Measurements from ENCODE around the gene PTPRG. TPM values are rescaled to one million over a fixed set of nuclear protein-coding genes. Genes with fewer than 3 reads are reported as not detected.

The PTPRG gene
- total and polyA plus RNA-seq, 10 of the 15 experiments (the other 5 are each of a cell fraction or from before 2014, with no cell fraction given): 0.29 to 20.7 (median 1.4) TPM

DNA sequence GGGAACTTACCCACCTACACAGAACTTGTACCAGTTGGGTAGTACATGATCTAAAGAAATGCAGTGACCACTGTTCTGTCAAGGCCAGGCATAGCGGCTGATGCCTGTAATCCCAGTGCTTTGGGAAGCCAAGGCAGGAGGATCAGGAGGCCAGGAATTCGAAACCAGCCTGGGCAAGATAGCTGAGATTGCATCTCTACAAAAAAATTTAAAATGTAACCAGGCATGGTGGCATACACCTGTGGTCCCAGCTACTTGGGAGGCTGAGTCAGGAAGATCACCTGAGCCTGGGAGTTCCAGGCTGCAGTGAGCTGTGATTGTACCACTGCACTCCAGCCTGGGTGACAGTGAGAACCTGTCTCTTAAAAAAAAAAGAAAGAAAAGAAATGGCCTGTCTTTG is 491.0 kb downstream of the PTPRG start:
- FAIRE-seq (no peak), ATAC-seq (no peak), DNase-seq (ENCODE audit: low read depth, low spot score) (no peak)
- no peaks in the 10 kb centered on the region for H3K4me1 ChIP-seq (ENCODE audit: control insufficient read depth, insufficient read depth, low read length)
- intact Hi-C loops (cut with micrococcal nuclease; ENCODE audit: unreplicated experiment) (loop anchor here (5.0 kb wide), 1 partner anchor 195 kb away; no protein-coding TSS in a partner anchor), in situ Hi-C loops (cut with MboI) (no loop called here)
- H3K36me3 ChIP-seq (ENCODE audit: control insufficient read depth in 2 of 2, insufficient read depth in 2 of 2, low read length in 1 of 2): no peaks in the 10 kb centered on the region
- H3K27me3 ChIP-seq (replicated peaks in 1 of 2; ENCODE audit: control insufficient read depth in 2 of 2, insufficient read depth in 2 of 2, low read length in 1 of 2): no peaks in the 10 kb centered on the region; a peak in 1 of 4 replicates
- H3K4me3 ChIP-seq: no peak overlapping the region
- ChIA-PET POLR2A (no interaction called here), SMC1A (ENCODE audit: uncharacterized antibody, unreplicated experiment) (interaction anchor here (0.9 to 2.9 kb wide), 9 partner anchors 16 to 522 kb away, joined by 3 to 26 read pairs (median 4); no protein-coding TSS in a partner anchor), RAD21 (ENCODE audit: unreplicated experiment) (interaction anchor here (1.0 to 2.8 kb wide), 3 partner anchors 19 to 195 kb away, joined by 3 to 22 read pairs (median 6); no protein-coding TSS in a partner anchor), CTCF (interaction anchor here (0.8 to 4.1 kb wide), 16 partner anchors 12 to 488 kb away, joined by 3 to 34 read pairs (median 7); no protein-coding TSS in a partner anchor)
- H4K20me1 ChIP-seq (ENCODE audit: control insufficient read depth, insufficient read depth): no peaks in the 10 kb centered on the region
- BruUV-seq (replicated peaks): no TSS peak
- H3K9ac ChIP-seq (ENCODE audit: control insufficient read depth, insufficient read depth, low read length): no peak overlapping the region
- H3K27ac ChIP-seq (ENCODE audit: control insufficient read depth, insufficient read depth): no peak overlapping the region
- no peak overlapping the region for H2AFZ ChIP-seq (ENCODE audit: control insufficient read depth, low read depth, low read length)
- 43% methylated on average over 2 of the region's 2 CpGs for WGBS (ENCODE audit: insufficient coverage, insufficient replicate concordance, low lambda C conversion rate, missing lambda C conversion rate)
- no peak overlapping the region for H3K4me2 ChIP-seq (ENCODE audit: control insufficient read depth, insufficient read depth)
- no peaks in the 10 kb centered on the region for H3K9me3 ChIP-seq (replicated peaks; ENCODE audit: control insufficient read depth, insufficient read depth, low read length)
- TF ChIP-seq NRF1 (conservative IDR thresholded peaks at IDR 0.05; ENCODE audit: low read depth, low read length) (no peak), ZNF24 (IDR thresholded peaks at IDR 0.05) (no peak), RB1 (IDR thresholded peaks at IDR 0.05; ENCODE audit: borderline replicate concordance) (no peak), TBL1XR1 (IDR thresholded peaks at IDR 0.05; ENCODE audit: low read depth, low read length) (no peak), ZNF274 (IDR thresholded peaks at IDR 0.05; ENCODE audit: insufficient read depth, insufficient read length) (no peak), SRF (IDR thresholded peaks at IDR 0.05; ENCODE audit: low read depth in 2 of 2, low read length in 2 of 2) (no peak), POLR2A (IDR thresholded peaks at IDR 0.05; ENCODE audit: low read depth, low read length) (no peak), POLR2AphosphoS5 (IDR thresholded peaks at IDR 0.05; ENCODE audit: low read length) (no peak), ZBED1 (IDR thresholded peaks at IDR 0.05; ENCODE audit: borderline replicate concordance) (no peak), SPI1 (IDR thresholded peaks at IDR 0.05; ENCODE audit: borderline replicate concordance, insufficient read depth, low read depth, low read length) (no peak), MEF2A (IDR thresholded peaks at IDR 0.05; ENCODE audit: insufficient read depth, low read depth, low read length) (no peak), BACH1 (IDR thresholded peaks at IDR 0.05; ENCODE audit: borderline replicate concordance) (no peak), GATAD2B (conservative IDR thresholded peaks at IDR 0.05; ENCODE audit: low read depth) (no peak)
- TF ChIP-seq, protein P1, sequence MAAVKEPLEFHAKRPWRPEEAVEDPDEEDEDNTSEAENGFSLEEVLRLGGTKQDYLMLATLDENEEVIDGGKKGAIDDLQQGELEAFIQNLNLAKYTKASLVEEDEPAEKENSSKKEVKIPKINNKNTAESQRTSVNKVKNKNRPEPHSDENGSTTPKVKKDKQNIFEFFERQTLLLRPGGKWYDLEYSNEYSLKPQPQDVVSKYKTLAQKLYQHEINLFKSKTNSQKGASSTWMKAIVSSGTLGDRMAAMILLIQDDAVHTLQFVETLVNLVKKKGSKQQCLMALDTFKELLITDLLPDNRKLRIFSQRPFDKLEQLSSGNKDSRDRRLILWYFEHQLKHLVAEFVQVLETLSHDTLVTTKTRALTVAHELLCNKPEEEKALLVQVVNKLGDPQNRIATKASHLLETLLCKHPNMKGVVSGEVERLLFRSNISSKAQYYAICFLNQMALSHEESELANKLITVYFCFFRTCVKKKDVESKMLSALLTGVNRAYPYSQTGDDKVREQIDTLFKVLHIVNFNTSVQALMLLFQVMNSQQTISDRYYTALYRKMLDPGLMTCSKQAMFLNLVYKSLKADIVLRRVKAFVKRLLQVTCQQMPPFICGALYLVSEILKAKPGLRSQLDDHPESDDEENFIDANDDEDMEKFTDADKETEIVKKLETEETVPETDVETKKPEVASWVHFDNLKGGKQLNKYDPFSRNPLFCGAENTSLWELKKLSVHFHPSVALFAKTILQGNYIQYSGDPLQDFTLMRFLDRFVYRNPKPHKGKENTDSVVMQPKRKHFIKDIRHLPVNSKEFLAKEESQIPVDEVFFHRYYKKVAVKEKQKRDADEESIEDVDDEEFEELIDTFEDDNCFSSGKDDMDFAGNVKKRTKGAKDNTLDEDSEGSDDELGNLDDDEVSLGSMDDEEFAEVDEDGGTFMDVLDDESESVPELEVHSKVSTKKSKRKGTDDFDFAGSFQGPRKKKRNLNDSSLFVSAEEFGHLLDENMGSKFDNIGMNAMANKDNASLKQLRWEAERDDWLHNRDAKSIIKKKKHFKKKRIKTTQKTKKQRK (IDR thresholded peaks at IDR 0.05; ENCODE audit: low read depth, low read length): no peak
- TF ChIP-seq, protein P2, sequence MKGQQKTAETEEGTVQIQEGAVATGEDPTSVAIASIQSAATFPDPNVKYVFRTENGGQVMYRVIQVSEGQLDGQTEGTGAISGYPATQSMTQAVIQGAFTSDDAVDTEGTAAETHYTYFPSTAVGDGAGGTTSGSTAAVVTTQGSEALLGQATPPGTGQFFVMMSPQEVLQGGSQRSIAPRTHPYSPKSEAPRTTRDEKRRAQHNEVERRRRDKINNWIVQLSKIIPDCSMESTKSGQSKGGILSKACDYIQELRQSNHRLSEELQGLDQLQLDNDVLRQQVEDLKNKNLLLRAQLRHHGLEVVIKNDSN (IDR thresholded peaks at IDR 0.05; ENCODE audit: borderline replicate concordance, extremely low read length, insufficient read depth, low read depth, low read length): no peak
- TF ChIP-seq, protein P3, sequence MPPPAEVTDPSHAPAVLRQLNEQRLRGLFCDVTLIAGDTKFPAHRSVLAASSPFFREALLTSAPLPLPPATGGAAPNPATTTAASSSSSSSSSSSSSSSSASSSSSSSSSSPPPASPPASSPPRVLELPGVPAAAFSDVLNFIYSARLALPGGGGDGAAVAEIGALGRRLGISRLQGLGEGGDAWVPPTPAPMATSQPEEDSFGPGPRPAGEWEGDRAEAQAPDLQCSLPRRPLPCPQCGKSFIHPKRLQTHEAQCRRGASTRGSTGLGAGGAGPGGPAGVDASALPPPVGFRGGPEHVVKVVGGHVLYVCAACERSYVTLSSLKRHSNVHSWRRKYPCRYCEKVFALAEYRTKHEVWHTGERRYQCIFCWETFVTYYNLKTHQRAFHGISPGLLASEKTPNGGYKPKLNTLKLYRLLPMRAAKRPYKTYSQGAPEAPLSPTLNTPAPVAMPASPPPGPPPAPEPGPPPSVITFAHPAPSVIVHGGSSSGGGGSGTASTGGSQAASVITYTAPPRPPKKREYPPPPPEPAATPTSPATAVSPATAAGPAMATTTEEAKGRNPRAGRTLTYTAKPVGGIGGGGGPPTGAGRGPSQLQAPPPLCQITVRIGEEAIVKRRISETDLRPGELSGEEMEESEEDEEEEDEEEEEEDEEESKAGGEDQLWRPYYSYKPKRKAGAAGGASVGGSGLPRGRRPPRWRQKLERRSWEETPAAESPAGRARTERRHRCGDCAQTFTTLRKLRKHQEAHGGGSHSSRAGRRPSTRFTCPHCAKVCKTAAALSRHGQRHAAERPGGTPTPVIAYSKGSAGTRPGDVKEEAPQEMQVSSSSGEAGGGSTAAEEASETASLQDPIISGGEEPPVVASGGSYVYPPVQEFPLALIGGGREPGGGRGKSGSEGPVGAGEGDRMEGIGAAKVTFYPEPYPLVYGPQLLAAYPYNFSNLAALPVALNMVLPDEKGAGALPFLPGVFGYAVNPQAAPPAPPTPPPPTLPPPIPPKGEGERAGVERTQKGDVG (CRISPR knock-in tag; IDR thresholded peaks at IDR 0.05): no peak
- TF ChIP-seq, protein P4, sequence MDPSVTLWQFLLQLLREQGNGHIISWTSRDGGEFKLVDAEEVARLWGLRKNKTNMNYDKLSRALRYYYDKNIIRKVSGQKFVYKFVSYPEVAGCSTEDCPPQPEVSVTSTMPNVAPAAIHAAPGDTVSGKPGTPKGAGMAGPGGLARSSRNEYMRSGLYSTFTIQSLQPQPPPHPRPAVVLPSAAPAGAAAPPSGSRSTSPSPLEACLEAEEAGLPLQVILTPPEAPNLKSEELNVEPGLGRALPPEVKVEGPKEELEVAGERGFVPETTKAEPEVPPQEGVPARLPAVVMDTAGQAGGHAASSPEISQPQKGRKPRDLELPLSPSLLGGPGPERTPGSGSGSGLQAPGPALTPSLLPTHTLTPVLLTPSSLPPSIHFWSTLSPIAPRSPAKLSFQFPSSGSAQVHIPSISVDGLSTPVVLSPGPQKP (IDR thresholded peaks at IDR 0.05; ENCODE audit: low read depth, low read length): no peak
- H3K79me2 ChIP-seq (ENCODE audit: control insufficient read depth, insufficient read depth, low read length): no peaks in the 10 kb centered on the region
